Sigmoid colon (tissue), 7 donors: ENCODE data around the gene GAB2. TPM values are rescaled to one million over a fixed set of nuclear protein-coding genes. Genes with fewer than 3 reads are reported as not detected.
A peak's percentile ranks its signal among the peaks of the same experiment; 100 is the strongest.
"Not testable (repeated sequence)": the region's sequence is repeated elsewhere in the genome, so short reads cannot be mapped to it uniquely, and the experiment has no call there.

Experiments used
- DNase-seq: peaks from one replicate; pipeline ENCODE4 v3.0.0-alpha.2; 2019
- H3K27ac ChIP-seq, 4 donors: fragments of 200-600 bp; sonication (generic); one replicate each; pipeline ENCODE4 v1.5.1; 2016 to 2019; ENCODE audit warnings: mild to moderate bottlenecking in 1 of 4
- H3K27me3 ChIP-seq, 3 donors: fragments of 200-600 bp; sonication (generic); one replicate each; pipeline ENCODE4 v1.5.1; 2019; ENCODE audit warnings: mild to moderate bottlenecking in 1 of 3
- H3K36me3 ChIP-seq, 4 donors: fragments of 200-600 bp; sonication (generic); one replicate each; pipeline ENCODE4 v1.5.1; 2016 to 2019
- H3K4me1 ChIP-seq, 4 donors: fragments of 200-600 bp; sonication (generic); one replicate each; pipeline ENCODE4 v1.5.1; 2017 to 2019
- H3K4me3 ChIP-seq, 4 donors: fragments of 200-600 bp; sonication (generic); one replicate each; pipeline ENCODE4 v1.5.1; 2017 to 2019; ENCODE audit warnings: mild to moderate bottlenecking in 2 of 4, moderate library complexity in 1 of 4
- H3K9me3 ChIP-seq, 4 donors: fragments of 200-600 bp in 3 of 4; sonication (generic) in 3 of 4; one replicate each; pipeline versions ENCODE4 v1.5.1 to v1.6.1; 2013 to 2019
- EP300 ChIP-seq, 4 donors: sonication (generic); formaldehyde crosslinking; IDR thresholded peaks; one replicate each; pipeline ENCODE4 v1.6.1; 2017; ENCODE audit warnings: antibody characterized with exemption in 4 of 4
- POLR2A ChIP-seq, 2 donors: fragments of 450-650 bp; IDR thresholded peaks; one replicate each; pipeline ENCODE4 v1.6.1; 2016; ENCODE audit warnings: antibody characterized with exemption in 2 of 2, mild to moderate bottlenecking in 2 of 2, moderate library complexity in 2 of 2
- POLR2AphosphoS5 ChIP-seq, 4 donors: sonication (generic); formaldehyde crosslinking; IDR thresholded peaks; one replicate each; pipeline ENCODE4 v1.6.1; 2017; ENCODE audit warnings: antibody characterized with exemption in 4 of 4
- whole genome bisulfite sequencing, 2 donors: extraction: QIAGEN DNeasy Blood & Tissue Kit; methylation state at CpG; one replicate each; pipeline ENCODE4 v1.1.7; 2013; 5-methylcytosine and 5-hydroxymethylcytosine counted together
- intact Hi-C: fragments of 100-400 bp; cut with DNase I; formaldehyde crosslinking; loops from one replicate; pipeline ENCODE4 v1.15.1; 2023
- polyA plus RNA-seq, 3 donors: library from polyadenylated mRNA; stranded (reverse); fragments of 200-250 nt; gene quantifications; one replicate each; pipeline ENCODE4 v1.2.3, GENCODE V29; 2013
- total RNA-seq, 4 donors: library from RNA; depleted of rRNA; stranded (reverse); fragments of >200 nt; gene quantifications; one replicate each; pipeline ENCODE4 v1.1.0, GENCODE V29; 2016
- TF ChIP-seq, protein P1 (sequence below), 4 experiments: fragments of 450-650 bp in 3 of 4; fragments of 200-600 bp in 1 of 4; IDR thresholded peaks; one replicate each; pipeline ENCODE4 v1.5.1; 2016 to 2019; ENCODE audit warnings: antibody characterized with exemption in 4 of 4, mild to moderate bottlenecking in 3 of 4, moderate library complexity in 2 of 4
- donor health status: healthy with polysubstance abuse.
- donor health status: Bipolar disorder and iron deficiency.
- donor health status: healthy.

Gene GAB2, protein sequence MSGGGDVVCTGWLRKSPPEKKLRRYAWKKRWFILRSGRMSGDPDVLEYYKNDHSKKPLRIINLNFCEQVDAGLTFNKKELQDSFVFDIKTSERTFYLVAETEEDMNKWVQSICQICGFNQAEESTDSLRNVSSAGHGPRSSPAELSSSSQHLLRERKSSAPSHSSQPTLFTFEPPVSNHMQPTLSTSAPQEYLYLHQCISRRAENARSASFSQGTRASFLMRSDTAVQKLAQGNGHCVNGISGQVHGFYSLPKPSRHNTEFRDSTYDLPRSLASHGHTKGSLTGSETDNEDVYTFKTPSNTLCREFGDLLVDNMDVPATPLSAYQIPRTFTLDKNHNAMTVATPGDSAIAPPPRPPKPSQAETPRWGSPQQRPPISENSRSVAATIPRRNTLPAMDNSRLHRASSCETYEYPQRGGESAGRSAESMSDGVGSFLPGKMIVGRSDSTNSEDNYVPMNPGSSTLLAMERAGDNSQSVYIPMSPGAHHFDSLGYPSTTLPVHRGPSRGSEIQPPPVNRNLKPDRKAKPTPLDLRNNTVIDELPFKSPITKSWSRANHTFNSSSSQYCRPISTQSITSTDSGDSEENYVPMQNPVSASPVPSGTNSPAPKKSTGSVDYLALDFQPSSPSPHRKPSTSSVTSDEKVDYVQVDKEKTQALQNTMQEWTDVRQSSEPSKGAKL
- total RNA-seq (10 to 100 TPM; 13.6 to 23.5 (median 17.3) TPM), polyA plus RNA-seq (10 to 100 TPM; 10.8 to 12.6 (median 11.3) TPM)

DNA sequence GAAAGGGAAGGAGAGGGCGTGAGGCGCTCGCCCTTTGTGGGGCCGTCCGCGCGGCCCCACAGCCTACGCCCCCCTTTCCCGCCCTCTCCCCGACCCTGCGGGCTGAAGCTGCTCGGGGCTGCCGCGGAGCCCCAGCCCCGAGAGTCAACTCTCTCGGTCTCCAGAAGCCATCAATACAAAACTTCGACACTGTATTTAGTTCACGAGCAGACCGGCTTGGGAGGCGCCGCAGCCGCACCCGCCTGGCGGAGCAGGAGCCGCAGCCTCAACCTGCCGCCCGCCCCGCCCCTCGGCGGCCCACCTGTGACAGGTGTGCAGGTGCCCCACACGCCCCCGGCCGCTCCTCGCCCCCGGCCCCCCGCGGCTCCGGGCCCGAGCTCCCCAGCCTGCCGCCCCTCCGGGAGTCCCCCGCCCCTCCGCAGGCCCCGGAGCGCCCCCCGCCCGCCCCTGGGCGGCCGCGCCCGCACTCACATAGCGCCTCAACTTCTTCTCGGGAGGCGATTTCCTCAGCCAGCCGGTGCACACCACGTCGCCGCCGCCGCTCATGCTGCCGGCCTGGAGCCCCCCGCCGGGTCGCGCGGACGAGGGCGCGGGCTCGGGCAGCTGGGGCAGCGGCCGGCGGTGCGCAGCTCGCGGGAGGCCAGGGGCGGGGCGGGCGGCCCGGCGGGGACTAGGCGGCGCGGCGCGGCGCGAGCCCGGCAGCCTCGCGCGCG lies at the start of gene GAB2:
TSS of gene GAB2 (minus strand) at position 646 of the 713 bp plus-strand sequence. CDS start at position 546, 100 bp downstream.
- no peak for DNase-seq
- intact Hi-C loops, result loop anchor here (2.0 to 5.0 kb wide), 6 partner anchors 67 to 279 kb away; partner anchors contain the start of genes ALG8, KCTD21, NARS2 and USP35
- peaks cover 0 to 48% (median 27%) of the 10 kb centered on the region in 4 donors for H3K4me1 ChIP-seq

DNA sequence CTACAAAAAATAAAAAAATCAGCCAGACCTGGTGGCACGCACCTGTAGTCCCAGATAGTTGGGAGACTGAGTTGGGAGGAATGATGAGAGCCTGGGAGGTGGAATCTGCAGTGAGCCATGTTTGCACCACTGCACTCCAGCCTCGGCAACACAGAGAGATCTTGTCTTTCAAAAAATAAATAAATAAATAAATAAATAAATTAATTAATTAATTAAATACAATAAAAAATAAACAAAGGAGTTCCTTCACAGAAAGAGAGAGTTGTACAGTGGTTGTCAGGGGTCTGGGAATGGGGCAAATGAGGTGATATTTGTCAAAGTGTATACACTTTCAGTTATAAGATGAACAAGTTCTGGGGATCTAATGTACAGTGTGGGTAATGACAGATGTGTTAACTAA lies 49.8 kb upstream of the GAB2 start:
- 90 to 98% methylated on average over 2 of the region's 2 CpGs for WGBS, 2 donors

More for the DNA sequence above, at the start of gene GAB2:
- TF ChIP-seq EP300 (IDR thresholded peaks at IDR 0.05), result peak in 1 of 4 donors; percentile 1
- no peak for TF ChIP-seq POLR2AphosphoS5 (IDR thresholded peaks at IDR 0.05)
- Histone ChIP-seq H3K27me3 (peaks cover 0 to 15% (median 0%) of the 10 kb centered on the region in 3 donors), H3K9me3 (no peaks in the 10 kb centered on the region), H3K36me3 (no peaks in the 10 kb centered on the region), H3K27ac (peak within 1 kb of the TSS; percentile 94 to 97 (median 95)), H3K4me3 (peak within 1 kb of the TSS; percentile 63 to 90 (median 84))
- 1% methylated on average over 93 of the region's 93 CpGs for WGBS, 2 donors

DNA sequence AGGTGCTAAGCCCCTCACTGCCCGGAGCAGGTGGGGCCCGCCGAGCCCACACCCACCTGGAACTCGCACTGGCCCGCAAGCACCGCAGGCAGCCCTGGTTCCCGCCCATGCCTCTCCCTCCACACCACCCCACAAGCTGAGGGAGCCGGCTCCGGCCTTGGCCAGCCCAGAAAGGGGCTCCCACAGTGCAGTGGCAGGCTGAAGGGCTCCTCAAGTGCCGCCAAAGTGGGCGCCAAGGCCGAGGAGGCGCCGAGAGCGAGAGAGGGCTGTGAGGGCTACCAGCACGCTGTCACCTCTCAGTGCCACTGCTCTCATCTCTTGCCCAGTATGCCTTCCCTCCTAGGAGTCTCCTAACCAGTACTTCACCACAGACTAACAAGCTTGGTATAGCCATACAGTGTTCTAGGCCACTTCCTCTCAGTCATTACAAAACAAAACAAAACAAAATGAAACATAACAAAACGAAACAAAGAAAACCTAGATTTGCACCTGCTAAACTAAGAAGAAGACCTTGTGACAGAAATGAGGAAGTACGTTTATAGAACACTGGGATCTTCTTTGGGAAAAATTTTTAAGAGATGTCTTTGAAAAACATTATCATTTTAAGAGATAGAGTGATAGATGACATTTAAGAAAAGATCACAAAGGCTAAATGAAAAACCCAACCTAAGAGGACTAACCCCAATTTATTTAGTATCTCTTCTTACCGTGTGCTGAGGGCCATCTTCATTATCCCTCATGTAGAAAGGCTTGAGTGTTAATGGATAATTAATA lies 47.7 kb upstream of the GAB2 start:
- Histone ChIP-seq H3K36me3 (peaks cover 0 to 22% (median 4%) of the 10 kb centered on the region in 4 donors), H3K4me1 (no peaks in the 10 kb centered on the region), H3K27ac (no peak overlapping the region), H3K27me3 (no peaks in the 10 kb centered on the region), H3K4me3 (no peak overlapping the region), H3K9me3 (no peaks in the 10 kb centered on the region)
- no peak for TF ChIP-seq EP300 (IDR thresholded peaks at IDR 0.05)
- no peak for TF ChIP-seq POLR2AphosphoS5 (IDR thresholded peaks at IDR 0.05)
- no peak for TF ChIP-seq POLR2A (IDR thresholded peaks at IDR 0.05)
- TF ChIP-seq, protein P1, sequence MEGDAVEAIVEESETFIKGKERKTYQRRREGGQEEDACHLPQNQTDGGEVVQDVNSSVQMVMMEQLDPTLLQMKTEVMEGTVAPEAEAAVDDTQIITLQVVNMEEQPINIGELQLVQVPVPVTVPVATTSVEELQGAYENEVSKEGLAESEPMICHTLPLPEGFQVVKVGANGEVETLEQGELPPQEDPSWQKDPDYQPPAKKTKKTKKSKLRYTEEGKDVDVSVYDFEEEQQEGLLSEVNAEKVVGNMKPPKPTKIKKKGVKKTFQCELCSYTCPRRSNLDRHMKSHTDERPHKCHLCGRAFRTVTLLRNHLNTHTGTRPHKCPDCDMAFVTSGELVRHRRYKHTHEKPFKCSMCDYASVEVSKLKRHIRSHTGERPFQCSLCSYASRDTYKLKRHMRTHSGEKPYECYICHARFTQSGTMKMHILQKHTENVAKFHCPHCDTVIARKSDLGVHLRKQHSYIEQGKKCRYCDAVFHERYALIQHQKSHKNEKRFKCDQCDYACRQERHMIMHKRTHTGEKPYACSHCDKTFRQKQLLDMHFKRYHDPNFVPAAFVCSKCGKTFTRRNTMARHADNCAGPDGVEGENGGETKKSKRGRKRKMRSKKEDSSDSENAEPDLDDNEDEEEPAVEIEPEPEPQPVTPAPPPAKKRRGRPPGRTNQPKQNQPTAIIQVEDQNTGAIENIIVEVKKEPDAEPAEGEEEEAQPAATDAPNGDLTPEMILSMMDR (IDR thresholded peaks at IDR 0.05), result no peak
- intact Hi-C loops, result no loop called here
- DNase-seq, result no peak
- 76 to 87% methylated on average over 19 of the region's 19 CpGs for WGBS, 2 donors

More for the DNA sequence above, 49.8 kb upstream of the GAB2 start:
- no peak for DNase-seq
- Histone ChIP-seq H3K36me3 (peaks cover 0 to 18% (median 0%) of the 10 kb centered on the region in 4 donors), H3K27me3 (no peaks in the 10 kb centered on the region), H3K4me1 (no peaks in the 10 kb centered on the region), H3K4me3 (no peak overlapping the region), H3K27ac (no peak overlapping the region), H3K9me3 (no peaks in the 10 kb centered on the region)
- TF ChIP-seq POLR2AphosphoS5 (IDR thresholded peaks at IDR 0.05), result no peak
- TF ChIP-seq POLR2A (IDR thresholded peaks at IDR 0.05), result no peak
- TF ChIP-seq EP300 (IDR thresholded peaks at IDR 0.05), result no peak
- TF ChIP-seq, protein P1 (IDR thresholded peaks at IDR 0.05), result no peak
- intact Hi-C loops, result no loop called here

DNA sequence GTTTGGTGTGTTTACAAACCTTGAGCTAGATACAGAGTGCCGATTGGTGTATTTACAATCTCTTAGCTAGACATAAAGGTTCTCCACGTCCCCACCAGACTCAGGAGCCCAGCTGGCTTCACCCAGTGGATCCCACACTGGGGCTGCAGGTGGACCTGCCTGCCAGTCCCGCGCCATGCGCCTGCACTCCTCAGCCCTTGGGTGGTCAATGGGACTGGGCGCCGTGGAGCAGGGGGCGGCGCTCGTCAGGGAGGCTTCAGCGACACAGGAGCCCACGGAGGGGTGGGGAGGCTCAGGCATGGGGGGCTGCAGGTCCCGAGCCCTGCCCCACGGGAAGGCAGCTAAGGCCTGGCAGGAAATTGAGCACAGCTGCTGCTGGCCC lies 47.2 kb upstream of the GAB2 start:
- DNase-seq, H3K4me3 ChIP-seq, H3K4me1 ChIP-seq, H3K27me3 ChIP-seq, H3K27ac ChIP-seq, H3K9me3 ChIP-seq, intact Hi-C loops: not testable (repeated sequence)
- 83 to 98% methylated on average over 14 of the region's 14 CpGs for WGBS, 2 donors
- H3K36me3 ChIP-seq, result peaks cover 0 to 23% (median 4%) of the 10 kb centered on the region in 4 donors

DNA sequence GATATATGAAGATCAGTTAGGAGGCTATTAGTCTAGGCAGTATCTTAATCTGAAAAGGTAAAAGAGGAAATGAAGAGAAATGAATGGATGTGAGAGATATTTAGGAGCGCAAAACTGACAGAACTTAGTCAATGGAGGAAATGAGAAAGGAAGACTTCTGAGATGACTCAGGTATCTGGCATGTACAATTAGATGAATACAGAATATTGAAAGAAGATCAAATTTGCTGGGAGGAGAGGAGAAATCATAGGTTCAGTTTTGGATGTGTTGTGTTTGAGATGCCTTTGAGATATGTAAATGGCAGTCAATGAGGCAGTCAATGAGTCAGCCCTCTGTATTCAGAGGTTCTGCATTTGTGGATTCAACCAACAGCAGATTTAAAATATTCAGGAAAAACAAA lies 42.9 kb upstream of the GAB2 start:
- no peaks in the 10 kb centered on the region for H3K27me3 ChIP-seq
- H3K4me1 ChIP-seq, result no peaks in the 10 kb centered on the region
- intact Hi-C loops, result no loop called here
- H3K9me3 ChIP-seq, result no peaks in the 10 kb centered on the region
- WGBS, 2 donors, result 90 to 92% methylated on average over 1 of the region's 1 CpG
- DNase-seq, result no peak
- TF ChIP-seq, protein P1 (IDR thresholded peaks at IDR 0.05), result no peak
- TF ChIP-seq EP300 (IDR thresholded peaks at IDR 0.05), result no peak
- TF ChIP-seq POLR2A (IDR thresholded peaks at IDR 0.05), result no peak
- TF ChIP-seq POLR2AphosphoS5 (IDR thresholded peaks at IDR 0.05), result no peak
- H3K27ac ChIP-seq, result no peak overlapping the region
- H3K4me3 ChIP-seq, result no peak overlapping the region
- peaks cover 0 to 22% (median 4%) of the 10 kb centered on the region in 4 donors for H3K36me3 ChIP-seq
